SK-N-SH (cell line): ENCODE results near the gene SCAMP3. TPM values are rescaled to one million over a fixed set of nuclear protein-coding genes. Genes with fewer than 3 reads are reported as not detected.

Source experiments
- CTCF ChIA-PET: fragments of 300-600, 350-600 bp; formaldehyde crosslinking; extraction: SDS; loops from one replicate; lab custom pipeline; 2021; lab: Yijun Ruan, JAX
- POLR2A ChIA-PET: fragments of 350-600 bp; sonication (Branson Sonifier 250); formaldehyde crosslinking; extraction: SDS; loops from one replicate; lab custom pipeline; 2020; ENCODE audit warnings: antibody characterized with exemption, inconsistent platforms; lab: Yijun Ruan, JAX
- DNase-seq: peaks from one replicate; pipeline ENCODE4 v3.0.0; 2012
- H2AFZ ChIP-seq: fragments of 200-600 bp; sonication (generic); 2 replicates; pipeline ENCODE4 v1.8.1; 2016; ENCODE audit warnings: antibody characterized with exemption, mild to moderate bottlenecking, low read depth
- H3F3A ChIP-seq: fragments of 200-600 bp; sonication (generic); replicated peaks from 2 replicates; pipeline ENCODE3; 2016; ENCODE audit warnings: antibody characterized with exemption, mild to moderate bottlenecking; ENCODE audit not compliant: insufficient read depth
- H3K27ac ChIP-seq, 2 experiments: fragments of 200-500 bp in 1 of 2; fragments of 200-600 bp in 1 of 2; sonication (Bioruptor generic) in 1 of 2; sonication (generic), shearing (Covaris generic) in 1 of 2; 2 replicates each; pipeline versions ENCODE4 v1.5.1 to v1.6.1; 2014 to 2016; ENCODE audit warnings: low read depth in 2 of 2, inconsistent platforms in 1 of 2, low read length in 1 of 2, mild to moderate bottlenecking in 1 of 2, mixed read lengths in 1 of 2
- H3K27me3 ChIP-seq: fragments of 200-600 bp; sonication (generic), shearing (Covaris generic); 2 replicates; pipeline ENCODE4 v1.6.1; 2016; ENCODE audit warnings: mixed run types; ENCODE audit not compliant: insufficient read depth
- H3K36me3 ChIP-seq, 2 experiments: fragments of 200-500 bp in 1 of 2; fragments of 200-600 bp in 1 of 2; sonication (Bioruptor generic) in 1 of 2; sonication (generic) in 1 of 2; replicated peaks in 1 of 2; 2 replicates each; pipeline versions ENCODE3 to v1.5.1; 2014 to 2016; ENCODE audit warnings: low read length in 1 of 2, mild to moderate bottlenecking in 1 of 2; ENCODE audit not compliant: insufficient read depth in 2 of 2, control insufficient read depth in 1 of 2
- H3K4me1 ChIP-seq, 2 experiments: fragments of 200-500 bp in 1 of 2; fragments of 200-600 bp in 1 of 2; sonication (Bioruptor generic) in 1 of 2; sonication (generic), shearing (Covaris generic) in 1 of 2; 2 replicates each; pipeline versions ENCODE4 v1.5.1 to v1.6.1; 2014 to 2016; ENCODE audit warnings: low read depth in 1 of 2, low read length in 1 of 2, mixed run types in 1 of 2; ENCODE audit not compliant: insufficient read depth in 2 of 2, control insufficient read depth in 1 of 2
- H3K4me2 ChIP-seq: fragments of 200-600 bp; sonication (generic), shearing (Covaris generic); 2 replicates; pipeline ENCODE4 v1.6.1; 2017; ENCODE audit warnings: mixed run types
- H3K4me3 ChIP-seq, 2 experiments: fragments of 200-500 bp in 1 of 2; fragments of 200-600 bp in 1 of 2; sonication (Bioruptor generic) in 1 of 2; sonication (generic), shearing (Covaris generic) in 1 of 2; 2 replicates each; pipeline versions ENCODE4 v1.5.1 to v1.8.1; 2014 to 2016; ENCODE audit warnings: low read depth in 2 of 2, inconsistent platforms in 1 of 2, low read length in 1 of 2, mild to moderate bottlenecking in 1 of 2, mixed read lengths in 1 of 2, moderate library complexity in 1 of 2
- H3K79me2 ChIP-seq: fragments of 200-600 bp; sonication (generic); 2 replicates; pipeline ENCODE4 v1.8.1; 2017; ENCODE audit warnings: mild to moderate bottlenecking; ENCODE audit not compliant: insufficient read depth
- H3K9ac ChIP-seq: fragments of 200-600 bp; sonication (generic); 2 replicates; pipeline ENCODE4 v1.6.1; 2017; ENCODE audit warnings: mixed run types
- H3K9me2 ChIP-seq: fragments of 200-600 bp; sonication (generic); 2 replicates; pipeline ENCODE4 v1.6.1; 2017; ENCODE audit warnings: mixed run types
- H3K9me3 ChIP-seq: fragments of 200-600 bp; sonication (generic); 2 replicates; pipeline ENCODE4 v1.6.1; 2017; ENCODE audit warnings: mixed run types, mild to moderate bottlenecking, moderate library complexity
- H4K20me1 ChIP-seq: fragments of 200-600 bp; sonication (generic); 2 replicates; pipeline ENCODE4 v1.6.1; 2017; ENCODE audit warnings: mild to moderate bottlenecking, mixed run types; ENCODE audit not compliant: insufficient read depth
- CHD2 ChIP-seq: fragments of 150-350 bp; IDR thresholded peaks from 2 replicates; pipeline ENCODE4 v1.6.1; 2018; ENCODE audit warnings: low read length; ENCODE audit not compliant: partially characterized antibody
- CTCF ChIP-seq: fragments of 200-600 bp; sonication (generic); IDR thresholded peaks from 2 replicates; pipeline ENCODE4 v1.6.1; 2017; ENCODE audit warnings: antibody characterized with exemption, mild to moderate bottlenecking, moderate library complexity
- ELF1 ChIP-seq: IDR thresholded peaks from 2 replicates; pipeline ENCODE4 v1.4.0; 2012
- EP300 ChIP-seq, 2 experiments: IDR thresholded peaks; 2 replicates each; pipeline versions ENCODE4 v1.4.0 to v1.6.1; 2012; ENCODE audit warnings: borderline replicate concordance in 1 of 2, low read depth in 1 of 2, low read length in 1 of 2
- EZH2phosphoT487 ChIP-seq: fragments of 200-600 bp; sonication (generic); IDR thresholded peaks from 2 replicates; pipeline ENCODE4 v1.6.1; 2017; ENCODE audit warnings: low read depth, mixed run types, mild to moderate bottlenecking, antibody characterized with exemption, moderate library complexity, borderline replicate concordance
- FOXJ3 ChIP-seq: sonication (generic); formaldehyde crosslinking; IDR thresholded peaks from 2 replicates; pipeline ENCODE4 v1.5.1; 2020; ENCODE audit warnings: mild to moderate bottlenecking, missing genetic modification reagents
- FOXM1 ChIP-seq: IDR thresholded peaks from 2 replicates; pipeline ENCODE4 v1.4.0; 2012; ENCODE audit warnings: low read depth, mild to moderate bottlenecking
- GABPA ChIP-seq: IDR thresholded peaks from 2 replicates; pipeline ENCODE4 v1.4.0; 2012; ENCODE audit warnings: low read depth, mild to moderate bottlenecking
- IRF3 ChIP-seq: fragments of 150-350 bp; IDR thresholded peaks from 2 replicates; pipeline ENCODE4 v1.6.1; 2016; ENCODE audit warnings: mild to moderate bottlenecking, low read depth, low read length
- MEF2A ChIP-seq: IDR thresholded peaks from 2 replicates; pipeline ENCODE4 v1.4.0; 2012; ENCODE audit warnings: low read depth, borderline replicate concordance
- NFIC ChIP-seq: IDR thresholded peaks from 2 replicates; pipeline ENCODE4 v1.4.0; 2012; ENCODE audit warnings: borderline replicate concordance
- NRF1 ChIP-seq: IDR thresholded peaks from 2 replicates; pipeline ENCODE4 v1.6.1; 2012; ENCODE audit warnings: low read depth, mild to moderate bottlenecking, low read length
- RCOR1 ChIP-seq: fragments of 150-350 bp; IDR thresholded peaks from 2 replicates; pipeline ENCODE4 v1.6.1; 2017; ENCODE audit warnings: antibody characterized with exemption, low read length
- RFX5 ChIP-seq: IDR thresholded peaks from 2 replicates; pipeline ENCODE4 v1.6.1; 2012; ENCODE audit warnings: mild to moderate bottlenecking, improper control_type of control experiment, low read length
- RXRA ChIP-seq: IDR thresholded peaks from 2 replicates; pipeline ENCODE4 v1.4.0; 2012; ENCODE audit warnings: low read depth, mild to moderate bottlenecking, borderline replicate concordance
- SIN3A ChIP-seq: IDR thresholded peaks from 2 replicates; pipeline ENCODE4 v1.6.1; 2012; ENCODE audit warnings: low read depth, mild to moderate bottlenecking, low read length, moderate library complexity, borderline replicate concordance
- SMC3 ChIP-seq: IDR thresholded peaks from 2 replicates; pipeline ENCODE4 v1.6.1; 2012; ENCODE audit warnings: low read depth, low read length, improper control_type of control experiment
- TAF1 ChIP-seq: IDR thresholded peaks from 2 replicates; pipeline ENCODE4 v1.6.1; 2012; ENCODE audit warnings: low read depth, mild to moderate bottlenecking, low read length, moderate library complexity, borderline replicate concordance
- TCF12 ChIP-seq: IDR thresholded peaks from 2 replicates; pipeline ENCODE4 v1.4.0; 2012
- TEAD4 ChIP-seq: IDR thresholded peaks from 2 replicates; pipeline ENCODE4 v1.4.0; 2012; ENCODE audit warnings: mild to moderate bottlenecking, borderline replicate concordance; ENCODE audit not compliant: insufficient read depth
- USF1 ChIP-seq: IDR thresholded peaks from 2 replicates; pipeline ENCODE4 v1.4.0; 2012; ENCODE audit warnings: low read depth, borderline replicate concordance
- YY1 ChIP-seq: IDR thresholded peaks from 2 replicates; pipeline ENCODE4 v1.4.0; 2012; ENCODE audit warnings: low read depth, mild to moderate bottlenecking
- ZBTB33 ChIP-seq: IDR thresholded peaks from 2 replicates; pipeline ENCODE4 v1.4.0; 2012; ENCODE audit warnings: low read depth, borderline replicate concordance
- WGBS: methylation state at CpG from one replicate; pipeline ENCODE4 v1.1.6; 2017; ENCODE audit warnings: low lambda C conversion rate; 5-methylcytosine and 5-hydroxymethylcytosine counted together
- polyA plus RNA-seq, 3 experiments: library from polyadenylated mRNA; depleted of rRNA; stranded (reverse); fragments of >200 nt; gene quantifications; 2 replicates each; pipeline ENCODE4 v1.2.3, GENCODE V29; 2012

Gene SCAMP3
- polyA plus RNA-seq, 1 of the 3 experiments (the other 2 are of a cell fraction): 193 TPM

- Histone ChIP-seq H3K27me3 (no peaks in the 10 kb centered on the region), H3K9me2 (no peaks in the 10 kb centered on the region), H3K4me2 (no peak overlapping the region), H3K9me3 (no peaks in the 10 kb centered on the region), H3K4me3 (peak overlapping the region in 1 of 2 experiments; percentile 52; a peak in 1 of 4 replicates), H3K79me2 (peaks cover 23% of the 10 kb centered on the region), H2AFZ (no peak overlapping the region), H3K4me1 (peaks cover 0 to 17% of the 10 kb centered on the region in 2 experiments; a peak in 1 of 4 replicates), H3K9ac (no peak overlapping the region), H4K20me1 (no peaks in the 10 kb centered on the region), H3F3A (peaks cover 18% of the 10 kb centered on the region), H3K36me3 (peaks cover 9 to 26% of the 10 kb centered on the region in 2 experiments), H3K27ac (peak overlapping the region; percentile 7 to 41; a peak in 2 of 4 replicates)
- DNase-seq: peak; percentile 98
- ChIA-PET POLR2A (interaction anchor here (1.6 to 2.9 kb wide), 3 partner anchors 11 to 57 kb away, joined by 4 to 11 read pairs (median 5); partner anchors contain the start of genes FDPS and SCAMP3), CTCF (interaction anchor here (0.6 to 13.3 kb wide), 63 partner anchors 10 to 869 kb away, joined by 3 to 184 read pairs (median 5); partner anchors contain the start of genes CLK2, FDPS, HCN3 and KRTCAP2)
- WGBS: 48% methylated on average over 12 of the region's 23 CpGs
- TF ChIP-seq CTCF: peak; percentile 99
- no peak for TF ChIP-seq FOXM1
- TF ChIP-seq TEAD4: no peak
- no peak for TF ChIP-seq EZH2phosphoT487
- TF ChIP-seq CHD2: peak; percentile 46
- TF ChIP-seq IRF3: no peak
- no peak for TF ChIP-seq ZBTB33
- TF ChIP-seq SIN3A: 0 out of 2 replicates have a peak, but pooled peaks have one; percentile 45
- peak; percentile 21; the same call in 1 of the 2 replicates for TF ChIP-seq TAF1
- TF ChIP-seq RCOR1: peak; percentile 66
- TF ChIP-seq USF1: no peak
- no peak for TF ChIP-seq MEF2A
- peak; percentile 64; the same call in 1 of the 2 replicates for TF ChIP-seq YY1
- no peak for TF ChIP-seq NFIC
- TF ChIP-seq TCF12: no peak
- peak; percentile 85 for TF ChIP-seq SMC3
- no peak for TF ChIP-seq ELF1
- no peak for TF ChIP-seq RXRA
- no peak for TF ChIP-seq RFX5
- no peak for TF ChIP-seq GABPA
- no peak for TF ChIP-seq FOXJ3 (CRISPR knock-in tag)
- TF ChIP-seq EP300 (IDR thresholded peaks at IDR 0.05; ENCODE audit: borderline replicate concordance in 1 of 2, low read depth in 1 of 2, low read length in 1 of 2): no peak
- TF ChIP-seq NRF1: no peak
These were observed 11.3 kb downstream of the SCAMP3 start for GRCh38 chr1:155250633-155251449.
